HG03108 (cell line): ENCODE results near the gene LPP.
"Not testable (repeated sequence)": the region's sequence is repeated elsewhere in the genome, so short reads cannot be mapped to it uniquely, and the experiment has no call there.

Source experiments
- ATAC-seq: cut with Tn5 transposase; IDR thresholded peaks from one replicate; pipeline ENCODE4 v1.9.1; 2021; ENCODE audit warnings: moderate library complexity; ENCODE audit not compliant: unreplicated experiment

LPP gene

DNA sequence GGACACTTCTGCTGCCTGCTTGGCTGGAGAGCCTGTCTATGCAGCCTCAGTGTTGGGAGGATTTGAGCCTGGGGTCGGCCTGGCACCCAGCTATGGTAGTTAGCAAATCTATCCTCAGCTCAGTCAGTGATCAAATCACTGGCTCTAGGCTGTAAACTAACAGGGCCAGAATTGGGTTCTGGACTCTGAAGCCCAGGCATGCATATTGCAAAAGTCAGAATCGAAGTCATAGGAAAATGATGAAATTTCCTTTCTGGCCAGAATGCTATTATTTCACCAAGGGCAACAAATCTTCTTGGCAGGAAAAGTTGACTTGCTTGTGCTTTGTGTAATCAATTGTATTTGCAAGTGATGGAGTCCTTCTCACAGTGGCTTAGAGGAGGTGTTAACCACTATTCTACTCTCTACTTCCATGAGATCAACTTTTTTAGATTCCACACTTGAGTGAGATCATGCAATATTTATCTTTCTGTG lies 535.2 kb downstream of the LPP start:
- ATAC-seq: no peak

DNA sequence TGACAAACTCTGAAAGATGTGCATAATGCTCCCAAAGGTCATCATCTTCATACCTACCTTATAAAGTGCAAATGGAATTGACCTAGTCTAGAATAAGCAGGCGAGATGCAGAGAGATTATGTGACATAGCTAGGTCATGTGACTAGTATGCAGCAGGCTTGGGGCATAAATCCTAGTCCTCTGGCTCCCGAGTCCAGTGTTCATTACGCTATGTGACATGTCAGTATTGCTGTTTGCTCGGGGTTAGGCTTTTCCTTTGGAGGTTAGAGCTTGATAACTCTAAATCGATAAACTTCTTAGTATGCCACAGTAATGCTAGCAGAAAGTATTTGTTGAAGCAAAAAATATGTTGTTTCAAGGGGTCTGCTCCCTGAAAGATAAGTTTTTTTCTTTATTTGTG lies 536.1 kb downstream of the LPP start:
- no peak for ATAC-seq

DNA sequence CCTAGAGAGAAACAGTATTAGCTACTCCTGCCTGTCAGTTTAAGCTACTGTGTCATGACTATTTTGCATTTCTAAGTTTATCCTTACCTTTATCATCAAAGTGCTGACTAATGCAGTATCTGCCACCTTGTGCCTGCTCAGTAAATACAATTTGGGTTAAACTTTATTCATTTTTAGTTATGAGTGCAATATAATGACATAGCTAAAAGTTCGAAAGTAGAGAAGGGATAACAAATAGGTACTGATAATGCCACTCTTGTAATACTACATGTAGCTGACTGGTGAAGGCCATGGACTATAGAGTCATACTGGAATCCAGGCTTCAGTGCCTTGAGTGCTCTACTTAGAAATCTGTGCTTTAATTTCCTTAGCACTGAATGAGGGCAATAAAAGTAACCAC lies 537.0 kb downstream of the LPP start:
- no peak for ATAC-seq

DNA sequence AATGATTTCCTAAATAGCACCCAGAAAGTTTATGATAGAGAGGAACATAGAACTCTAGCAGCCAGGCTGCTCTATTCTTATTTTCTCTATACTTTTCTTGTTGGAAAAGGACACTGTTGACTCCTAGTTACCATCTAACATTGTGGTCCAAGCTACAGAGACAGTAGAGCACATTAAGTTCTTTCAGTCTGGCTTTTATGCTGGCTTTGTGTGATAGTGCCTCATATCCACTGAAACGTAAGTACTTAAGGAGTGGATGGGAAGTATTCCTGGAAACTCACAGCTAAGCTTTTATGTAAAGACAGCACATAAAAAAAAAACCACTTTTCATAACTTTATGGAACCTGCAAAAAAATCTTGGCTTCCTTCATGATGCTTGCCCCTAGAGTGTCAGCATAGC lies 537.7 kb downstream of the LPP start:
- ATAC-seq: no peak

DNA sequence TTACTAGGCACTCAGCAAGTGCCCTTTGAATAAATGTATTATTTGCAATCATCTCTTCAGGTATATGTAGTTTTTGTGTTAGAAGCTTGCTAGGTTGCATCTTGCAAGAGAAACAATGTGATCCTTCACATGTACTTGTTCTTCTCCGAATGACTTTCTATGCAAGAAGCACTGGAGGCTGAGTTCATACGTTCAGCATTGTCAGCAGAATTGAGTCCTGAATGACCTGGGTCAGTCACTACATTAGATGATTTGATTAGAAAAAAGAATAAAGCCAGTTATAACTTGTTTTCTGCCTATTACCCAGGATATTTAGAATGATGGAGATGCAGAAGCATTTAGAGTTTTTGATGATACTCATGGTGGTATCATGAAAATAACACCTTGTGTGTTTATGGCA lies 538.7 kb downstream of the LPP start:
- no peak for ATAC-seq

DNA sequence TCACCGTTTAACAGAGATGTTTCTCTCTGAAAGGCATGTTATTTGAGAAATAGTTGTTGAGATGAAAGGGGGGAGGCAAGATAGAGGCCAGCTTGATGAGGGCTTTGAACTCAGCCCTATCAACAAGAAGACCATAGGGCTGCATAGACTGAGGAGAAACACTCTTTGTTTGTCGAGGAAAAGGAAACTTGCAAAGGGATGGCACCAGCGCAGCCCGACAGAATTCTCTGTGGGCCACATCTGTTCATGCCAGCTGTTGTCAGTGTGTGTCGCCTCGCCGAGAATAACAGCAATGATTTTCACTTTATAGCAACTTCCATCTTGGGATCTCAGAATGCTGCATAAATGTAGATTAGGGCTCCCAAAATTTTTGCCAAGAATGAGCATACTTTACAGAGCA lies 539.5 kb downstream of the LPP start:
- ATAC-seq: no peak

DNA sequence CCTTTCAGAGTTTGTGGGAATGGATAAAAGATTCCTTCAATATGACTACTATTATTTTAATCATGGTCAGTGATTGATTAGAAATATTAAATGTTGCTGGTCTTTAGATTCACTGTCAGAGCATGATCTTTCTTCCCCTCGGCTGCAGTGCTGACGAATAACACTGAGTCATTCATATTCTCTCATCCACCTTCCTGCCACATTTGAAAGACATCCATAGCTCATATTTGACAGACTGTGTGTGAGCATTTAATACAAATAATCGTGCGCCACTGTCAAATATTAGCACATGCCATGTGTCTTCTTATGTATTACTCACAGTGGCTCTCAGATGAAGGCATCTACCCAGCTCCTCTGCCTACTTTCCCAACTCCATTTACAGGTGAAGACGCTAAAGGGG lies 541.3 kb downstream of the LPP start:
- no peak for ATAC-seq

DNA sequence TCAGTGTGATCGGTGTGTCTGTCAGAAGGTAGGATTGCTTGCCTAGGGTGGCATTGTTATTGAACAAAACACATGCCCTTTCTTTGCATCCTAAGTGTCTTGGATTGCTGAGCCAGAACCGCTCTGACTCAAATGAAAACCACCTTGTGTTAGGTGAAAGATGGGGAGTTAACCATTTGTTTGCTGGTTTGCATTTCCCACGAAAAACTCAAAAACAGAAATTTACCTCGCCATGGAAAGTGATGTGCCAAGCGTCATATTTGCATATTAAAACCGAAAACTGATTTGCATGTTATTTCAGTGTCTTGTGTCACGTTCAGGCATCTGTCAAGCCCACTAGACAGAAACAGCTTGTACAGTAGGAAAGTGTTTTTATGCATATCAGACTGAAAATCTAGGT lies 543.2 kb downstream of the LPP start:
- peak; percentile 62 for ATAC-seq

DNA sequence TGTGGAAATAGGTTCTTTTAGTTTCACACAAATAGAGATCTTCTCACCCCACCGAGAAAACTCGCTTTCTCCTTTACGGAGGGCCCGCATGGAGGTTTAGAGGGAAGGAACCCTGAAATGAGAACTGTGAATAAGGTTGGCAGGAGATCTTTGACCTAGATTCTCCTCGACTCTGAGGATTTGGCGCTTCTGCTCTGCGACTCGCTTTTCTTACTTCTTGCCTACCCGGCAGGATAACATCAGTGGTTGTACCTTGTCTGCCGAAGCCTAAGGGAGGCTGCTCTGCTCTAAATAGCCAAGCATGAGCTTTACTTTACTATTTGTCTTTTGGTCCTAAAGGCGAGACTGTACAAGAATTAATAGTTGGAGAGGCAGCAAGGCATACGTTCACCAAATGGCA lies 544.5 kb downstream of the LPP start:
- no peak for ATAC-seq

DNA sequence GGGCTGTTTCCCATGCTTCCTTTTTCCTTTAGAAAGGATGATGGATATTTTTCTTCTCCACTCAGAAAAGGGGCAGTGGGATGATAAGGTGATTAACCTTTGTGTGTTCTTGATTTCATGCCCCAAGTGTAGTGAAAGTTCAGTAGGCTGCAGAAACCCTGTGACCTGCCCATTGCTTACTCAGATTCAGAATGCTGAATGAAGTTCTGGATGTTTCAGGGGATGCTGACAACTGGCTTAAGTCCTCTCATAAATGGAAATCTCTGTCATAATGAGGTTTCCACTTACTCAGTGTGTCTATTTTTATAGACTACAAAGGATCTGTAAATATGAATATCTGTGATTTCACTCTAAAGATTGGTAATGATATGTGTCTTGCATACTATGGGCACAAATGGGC lies 546.5 kb downstream of the LPP start:
- ATAC-seq: no peak

DNA sequence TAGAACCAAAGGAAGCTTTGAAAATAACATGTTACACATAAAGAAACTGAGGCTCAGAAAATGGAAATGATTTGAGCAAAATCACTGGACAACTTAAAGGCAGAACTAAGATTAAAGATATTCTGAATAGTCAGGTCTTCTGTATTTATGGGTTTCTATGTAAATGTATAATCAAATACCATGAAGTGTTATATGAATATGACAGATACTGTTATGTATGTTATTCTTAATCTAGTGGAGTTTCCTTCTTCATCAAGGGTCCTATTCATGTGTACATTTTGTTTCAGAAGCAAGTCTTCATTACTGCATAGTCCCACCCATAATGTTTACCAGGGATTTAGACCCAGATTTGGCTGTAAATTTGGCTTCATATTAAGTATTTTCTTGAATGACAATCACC lies 547.0 kb downstream of the LPP start:
- ATAC-seq: no peak

DNA sequence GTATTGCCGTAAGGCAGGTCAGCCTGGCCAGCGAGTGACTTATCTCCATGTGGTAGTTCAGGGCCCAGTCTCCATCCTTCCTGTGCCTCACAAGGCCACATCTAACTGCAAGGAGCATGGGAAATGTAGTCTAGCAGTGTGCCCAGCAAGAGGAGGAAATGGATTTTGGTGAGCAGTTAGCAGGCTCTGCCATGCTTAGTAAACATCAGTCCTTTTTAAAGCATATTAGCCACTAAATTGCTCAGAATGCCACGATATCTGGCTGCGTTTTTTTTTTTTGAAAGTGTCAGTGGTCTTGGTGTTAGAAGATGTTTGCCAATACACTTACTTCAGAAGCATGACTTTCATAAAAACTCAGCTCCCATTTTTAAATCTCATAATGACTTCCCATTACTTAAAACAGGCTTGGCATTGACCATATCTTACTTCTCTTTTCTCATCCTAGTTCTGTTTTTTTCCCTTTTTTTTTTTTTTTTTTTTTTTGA lies 547.6 kb downstream of the LPP start:
- no peak for ATAC-seq

DNA sequence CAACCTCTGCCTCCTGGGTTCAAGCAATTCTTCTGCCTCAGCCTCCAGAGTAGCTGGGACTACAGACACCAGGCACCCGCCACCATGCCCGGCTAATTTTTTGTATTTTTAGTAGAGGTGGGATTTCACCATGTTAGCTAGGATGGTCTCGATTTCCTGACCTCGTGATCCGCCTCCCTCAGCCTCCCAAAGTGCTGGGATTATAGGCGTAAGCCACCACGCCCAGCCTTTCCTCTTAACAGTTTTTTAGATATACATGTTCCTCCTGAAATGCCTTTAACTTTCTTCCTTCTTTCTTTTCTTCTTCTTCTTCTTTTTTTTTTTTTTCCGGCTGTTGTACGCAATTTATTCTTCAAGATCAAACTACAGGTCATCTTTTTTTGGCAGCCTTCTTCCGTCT lies 548.1 kb downstream of the LPP start:
- not testable (repeated sequence) for ATAC-seq

DNA sequence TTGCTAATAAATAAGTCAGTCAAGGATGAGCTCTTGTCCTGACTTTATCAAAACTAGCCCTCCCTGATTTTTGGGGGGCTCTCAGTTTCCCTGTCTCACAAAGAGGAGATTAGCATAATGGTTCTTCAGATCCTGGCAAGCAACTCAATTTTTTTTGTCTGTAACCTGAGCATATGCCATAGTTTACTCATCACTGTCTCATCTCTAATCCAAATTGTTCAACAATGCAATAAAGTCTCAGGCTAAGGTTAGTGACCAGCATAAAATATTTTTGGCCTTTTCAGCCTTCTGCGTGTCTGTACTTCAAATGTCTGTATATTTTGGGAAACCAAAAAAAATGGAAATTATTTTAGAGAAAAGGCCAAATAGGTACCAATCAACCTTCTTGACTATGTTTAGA lies 552.2 kb downstream of the LPP start:
- no peak for ATAC-seq

DNA sequence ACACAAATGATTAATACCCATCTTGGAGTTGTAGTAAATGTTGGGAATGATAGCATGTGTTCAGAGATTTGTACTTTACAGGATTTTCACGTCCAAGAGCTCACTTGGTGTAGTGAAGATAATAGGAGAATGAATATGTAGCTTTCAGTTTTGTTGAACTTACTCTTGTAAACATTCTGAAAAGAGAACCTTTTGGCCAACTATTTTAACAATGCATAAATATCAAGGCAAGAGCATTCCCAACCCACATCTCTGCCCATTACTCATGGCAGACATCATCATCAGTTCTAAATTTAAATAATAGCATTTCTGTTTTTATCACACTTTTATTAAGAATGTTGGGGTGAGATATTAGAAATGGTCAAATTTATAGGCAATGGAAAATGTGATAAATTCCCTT lies 552.6 kb downstream of the LPP start:
- no peak for ATAC-seq

DNA sequence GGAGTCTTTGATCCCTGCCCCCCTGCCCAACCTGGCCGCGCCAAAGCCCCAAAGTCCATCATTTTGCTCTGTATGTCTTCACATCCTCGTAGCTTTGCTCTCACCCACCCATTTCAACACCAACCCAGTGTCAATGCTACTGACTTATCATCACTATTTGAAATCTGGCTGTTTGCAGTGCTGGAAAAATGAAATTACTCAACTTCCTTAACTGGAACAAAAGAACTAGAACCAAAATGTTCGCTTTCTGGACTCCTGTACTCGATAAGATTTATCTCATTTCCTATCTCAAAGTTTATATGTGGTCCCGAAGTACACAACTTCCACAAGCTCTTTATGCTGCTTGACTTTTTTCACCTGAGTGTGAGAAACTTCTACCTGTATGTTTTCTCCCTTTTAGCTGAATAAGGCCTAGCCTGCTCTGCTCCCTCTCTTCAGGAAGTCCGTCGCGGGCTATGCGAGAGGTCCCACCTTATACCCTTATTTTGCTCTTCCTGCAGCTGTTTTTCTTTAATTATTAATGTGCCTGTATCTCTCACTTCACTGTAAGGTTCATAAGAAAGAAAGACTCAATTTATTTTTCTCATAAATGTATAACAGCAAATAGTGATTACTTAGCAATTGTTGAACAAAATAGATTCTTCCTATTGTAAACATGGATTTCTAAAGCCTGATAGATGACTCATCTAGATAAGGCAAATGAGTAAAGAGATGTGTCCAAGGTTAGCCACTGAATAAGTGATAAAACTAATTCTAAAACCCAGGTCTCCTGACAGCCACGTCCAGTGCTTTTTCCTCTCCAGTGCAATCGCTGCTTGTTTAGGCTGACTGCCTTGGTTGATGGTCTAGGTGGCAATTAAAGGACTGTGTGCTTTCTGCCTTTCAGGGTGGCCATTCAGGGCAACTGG lies 553.7 kb downstream of the LPP start:
- ATAC-seq: no peak

DNA sequence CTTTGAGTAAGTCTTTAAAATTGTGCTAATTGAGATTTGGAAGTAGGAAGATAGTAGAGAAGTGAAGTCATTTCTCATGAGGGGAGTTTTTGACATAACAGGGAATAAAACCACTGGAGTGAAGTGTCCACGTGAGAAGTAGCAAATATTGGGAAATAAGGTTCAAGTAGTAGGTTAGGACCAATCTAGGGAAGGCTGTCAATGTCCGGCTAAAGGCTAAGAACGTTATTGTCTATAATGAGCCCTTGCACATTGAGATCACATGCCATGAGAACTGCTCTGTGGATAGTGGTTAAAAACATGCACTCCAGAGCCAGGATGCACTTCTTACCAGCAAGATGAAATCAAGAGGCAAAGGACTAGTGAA lies 557.9 kb downstream of the LPP start:
- no peak for ATAC-seq

DNA sequence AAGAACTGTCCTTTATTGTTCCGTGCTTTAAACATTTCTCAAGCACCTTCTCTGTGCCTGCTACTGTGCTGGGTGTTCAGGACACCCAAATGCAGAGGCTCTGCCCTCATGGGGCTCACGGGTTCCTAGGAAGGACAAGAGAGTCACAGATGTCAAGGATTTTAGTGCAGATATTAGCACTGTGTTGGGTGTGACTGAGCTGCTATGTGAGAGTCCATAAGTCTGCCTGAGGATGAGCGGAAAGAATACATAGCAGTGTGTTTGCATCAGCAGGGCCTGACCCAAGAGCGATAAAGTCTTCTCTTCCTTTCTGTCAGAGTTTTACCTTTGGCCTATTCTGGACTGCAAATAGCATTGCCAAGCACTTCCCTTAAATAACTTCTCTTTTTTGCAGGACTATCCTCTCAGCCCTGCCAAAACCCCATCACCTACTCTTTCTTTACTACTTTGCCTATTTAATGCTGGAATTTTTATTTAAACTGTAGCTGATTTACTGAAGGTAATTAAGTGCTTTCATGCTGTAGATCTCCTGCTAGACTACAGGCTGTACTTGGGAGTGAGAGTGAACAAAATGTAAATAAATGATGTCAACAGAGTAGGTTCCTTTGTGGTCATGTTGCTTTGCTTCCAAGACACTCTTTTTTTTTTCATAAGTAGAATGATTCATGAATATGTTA lies 558.4 kb downstream of the LPP start:
- no peak for ATAC-seq

DNA sequence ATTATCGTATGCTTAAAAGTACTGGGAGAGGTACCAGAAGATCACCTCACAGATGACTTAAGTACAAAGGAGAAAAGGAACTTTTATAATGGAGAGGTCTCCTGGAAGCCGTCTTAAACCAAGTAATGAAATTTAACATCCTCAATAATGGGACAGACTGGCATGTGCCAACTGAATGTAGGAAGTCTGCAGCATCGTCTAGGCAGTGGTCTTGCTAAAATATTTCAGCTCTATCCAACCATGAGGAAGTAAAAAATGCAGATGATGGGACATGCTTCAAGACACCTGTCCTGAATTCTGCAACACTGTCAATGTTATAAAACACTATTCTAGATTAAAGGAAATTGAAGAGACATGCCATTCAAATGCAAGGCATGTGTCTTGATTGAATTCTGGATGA lies 559.0 kb downstream of the LPP start:
- ATAC-seq: no peak

DNA sequence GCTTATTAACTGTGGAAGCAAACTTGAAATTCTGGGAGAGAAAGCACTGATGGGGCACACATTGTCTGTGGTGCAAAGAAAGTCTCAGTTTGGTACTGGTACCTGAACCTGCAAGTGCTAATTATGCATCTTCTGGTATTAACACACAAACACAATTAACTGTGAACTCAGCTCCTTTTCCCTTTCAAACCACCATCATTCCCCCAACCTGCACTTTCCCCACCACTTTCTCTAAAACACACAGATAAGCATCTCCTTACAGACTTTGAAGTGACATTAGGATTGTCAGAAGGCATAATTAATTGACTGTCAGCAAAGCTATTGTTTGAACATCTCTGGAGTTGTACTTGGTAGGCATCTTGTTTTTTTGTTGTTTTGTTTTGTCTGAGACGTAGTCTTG lies 565.6 kb downstream of the LPP start:
- no peak for ATAC-seq

DNA sequence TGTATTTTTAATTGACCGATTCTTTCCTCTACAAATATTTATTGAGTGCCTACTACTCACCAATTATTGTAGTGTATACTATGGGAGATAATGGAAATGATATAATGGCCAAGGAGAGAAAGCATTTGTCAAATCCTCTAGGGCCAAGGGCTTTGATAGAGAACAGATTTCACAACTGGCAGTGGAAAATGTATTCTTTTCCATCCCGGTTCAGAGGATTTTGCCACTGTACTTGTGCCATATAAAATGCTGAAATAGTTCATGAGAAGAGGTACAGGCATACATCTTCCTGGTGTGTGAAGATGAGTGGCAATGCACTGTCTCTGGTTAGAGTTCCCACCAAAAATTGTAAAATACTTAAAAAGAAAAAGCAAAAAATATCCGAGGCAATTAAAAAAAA lies 566.3 kb downstream of the LPP start:
- no peak for ATAC-seq

DNA sequence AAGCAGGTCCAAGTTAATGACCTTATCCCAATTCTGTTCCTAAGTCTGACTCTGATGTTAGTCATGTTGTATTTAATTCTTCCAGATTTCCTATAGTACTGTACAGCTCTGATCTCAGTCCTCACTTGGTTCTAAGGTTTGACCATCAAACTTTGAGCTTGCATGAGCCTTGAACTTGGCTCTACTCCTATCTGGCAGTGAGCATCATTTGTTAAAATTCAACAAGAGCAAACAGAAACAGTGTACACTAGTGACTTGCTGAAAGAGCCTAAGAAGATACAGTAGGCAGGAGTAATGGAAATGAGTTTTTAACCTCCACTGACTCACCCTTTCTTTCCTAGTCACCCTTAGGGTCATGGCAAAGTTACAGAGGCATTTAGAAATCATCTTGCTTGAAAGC lies 566.7 kb downstream of the LPP start:
- ATAC-seq: no peak
